Activated naive CD8-positive, alpha-beta T cell (primary cell): ENCODE results near the gene NLRP1.

Experiments
- H3K27ac Mint-ChIP-seq: one replicate; pipeline ENCODE4 v1.8.0; 2021; ENCODE audit warnings: mixed read lengths
- H3K27me3 Mint-ChIP-seq: one replicate; pipeline ENCODE4 v1.8.0; 2021; ENCODE audit warnings: mixed read lengths
- H3K36me3 Mint-ChIP-seq: one replicate; pipeline ENCODE4 v1.8.0; 2021; ENCODE audit warnings: mixed read lengths
- H3K4me1 Mint-ChIP-seq: one replicate; pipeline ENCODE4 v1.8.0; 2021; ENCODE audit warnings: low read depth, mixed read lengths
- H3K4me3 Mint-ChIP-seq: one replicate; pipeline ENCODE4 v1.8.0; 2021; ENCODE audit warnings: mild to moderate bottlenecking, mixed read lengths
- H3K9me3 Mint-ChIP-seq: one replicate; pipeline ENCODE4 v1.8.0; 2021; ENCODE audit warnings: low read depth, mixed read lengths

NLRP1 gene

DNA sequence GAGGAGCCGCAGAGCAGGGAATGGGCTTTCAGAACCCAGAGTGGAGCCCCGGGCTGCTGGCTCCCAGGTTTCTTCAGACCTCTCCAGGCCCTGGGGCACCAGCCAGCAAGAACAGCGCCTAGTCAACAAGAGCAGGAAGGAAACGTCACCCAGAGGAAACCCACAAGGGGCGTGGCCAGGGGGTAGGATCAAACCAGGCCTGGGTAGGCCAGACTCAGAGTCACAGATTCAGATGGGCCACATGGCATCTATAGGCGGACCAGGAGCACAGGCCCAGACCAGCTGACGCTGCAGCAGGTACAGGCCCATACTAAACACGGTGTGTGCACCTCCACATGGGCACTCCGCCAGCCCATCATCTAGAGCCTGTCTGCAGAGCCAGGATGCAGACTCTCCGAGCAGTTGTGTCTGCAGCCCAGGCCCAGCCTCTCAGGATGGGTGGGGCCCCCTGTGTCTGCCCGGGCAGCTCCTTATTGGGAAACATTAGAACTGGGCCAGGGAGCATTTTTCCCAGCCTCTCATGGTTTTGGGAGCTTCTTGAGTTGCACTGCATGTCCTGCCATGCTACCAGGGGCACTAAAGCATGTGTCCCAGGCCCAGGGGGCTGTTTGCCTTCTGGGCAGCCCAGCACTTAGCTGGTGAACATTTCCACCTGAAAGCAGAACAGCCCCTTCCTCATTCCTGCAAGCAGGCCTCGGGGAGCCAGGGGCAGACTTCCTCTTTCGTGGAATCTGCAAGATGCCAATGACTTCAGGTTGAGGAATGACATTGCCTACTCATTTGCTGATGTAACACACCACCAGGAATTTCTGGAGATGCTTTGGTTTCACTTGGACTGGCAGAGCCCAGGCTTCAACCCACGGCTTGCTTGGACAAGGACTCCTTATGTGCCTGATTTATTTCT lies at the start of gene NLRP1:
TSS of gene NLRP1 (minus strand) at position 127 of the 904 bp plus-strand sequence. CDS start 552 bp downstream, outside the sequence.
- Mint-ChIP-seq H3K4me1 (peaks cover 69% of the 10 kb centered on the region), H3K36me3 (peaks cover 6% of the 10 kb centered on the region), H3K9me3 (no peaks in the 10 kb centered on the region), H3K27me3 (no peaks in the 10 kb centered on the region), H3K27ac (peak within 1 kb of the TSS; percentile 90), H3K4me3 (peak within 1 kb of the TSS; percentile 92)

DNA sequence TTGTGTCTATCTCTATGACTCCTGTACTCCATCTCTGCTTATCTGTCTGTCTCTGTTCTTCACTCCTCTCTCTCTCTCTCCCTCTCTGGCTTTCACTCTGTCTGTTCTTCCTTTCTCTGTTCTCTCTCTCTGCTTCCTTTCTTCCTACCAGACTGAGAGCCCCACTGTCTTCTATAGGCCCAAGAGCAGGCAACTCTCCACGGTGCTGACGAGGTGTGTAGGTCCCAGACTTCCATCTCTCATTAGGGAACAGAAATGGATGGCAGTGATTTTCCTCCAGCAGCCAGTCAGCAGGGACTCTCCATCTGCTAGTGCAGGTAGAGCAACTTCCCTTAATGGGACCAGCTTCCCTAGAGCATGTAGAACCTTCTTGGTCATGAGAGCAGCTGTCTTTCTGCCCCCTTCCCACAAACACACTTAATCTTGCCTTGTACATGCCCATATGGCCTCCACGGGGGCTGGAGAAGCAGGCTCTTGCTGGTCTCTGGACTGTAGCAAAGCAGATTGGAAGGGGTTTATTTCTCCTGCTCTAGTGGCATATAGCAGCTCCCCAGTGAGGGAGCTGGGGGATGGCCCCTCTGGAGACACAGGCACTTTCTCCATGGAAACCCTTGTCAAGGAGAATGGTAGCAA lies 47.8 kb upstream of the NLRP1 start:
- Mint-ChIP-seq H3K27me3 (peaks cover 7% of the 10 kb centered on the region), H3K4me1 (no peaks in the 10 kb centered on the region), H3K4me3 (no peak overlapping the region), H3K9me3 (no peaks in the 10 kb centered on the region), H3K27ac (no peak overlapping the region), H3K36me3 (no peaks in the 10 kb centered on the region)

DNA sequence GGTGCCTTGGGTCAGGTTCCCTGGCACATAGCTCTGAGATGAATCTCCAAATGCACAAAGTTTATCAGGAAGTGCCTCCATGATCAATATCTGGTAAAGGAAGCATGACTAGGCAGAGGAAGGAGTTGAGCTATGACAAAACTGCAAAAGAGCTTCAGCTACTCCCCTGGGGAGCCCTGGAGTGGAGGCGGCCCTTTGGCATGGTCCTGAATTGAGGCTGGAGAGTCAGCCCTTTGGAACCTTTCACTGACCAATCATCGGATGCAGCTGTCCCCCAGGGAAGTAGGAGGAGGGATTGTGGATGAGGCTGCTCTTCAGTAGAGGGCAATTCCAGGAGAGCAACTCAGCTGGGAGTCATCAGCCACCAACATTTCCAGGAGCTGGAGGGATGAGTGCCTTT lies 46.1 kb upstream of the NLRP1 start:
- Mint-ChIP-seq H3K27ac (no peak overlapping the region), H3K4me1 (no peaks in the 10 kb centered on the region)

DNA sequence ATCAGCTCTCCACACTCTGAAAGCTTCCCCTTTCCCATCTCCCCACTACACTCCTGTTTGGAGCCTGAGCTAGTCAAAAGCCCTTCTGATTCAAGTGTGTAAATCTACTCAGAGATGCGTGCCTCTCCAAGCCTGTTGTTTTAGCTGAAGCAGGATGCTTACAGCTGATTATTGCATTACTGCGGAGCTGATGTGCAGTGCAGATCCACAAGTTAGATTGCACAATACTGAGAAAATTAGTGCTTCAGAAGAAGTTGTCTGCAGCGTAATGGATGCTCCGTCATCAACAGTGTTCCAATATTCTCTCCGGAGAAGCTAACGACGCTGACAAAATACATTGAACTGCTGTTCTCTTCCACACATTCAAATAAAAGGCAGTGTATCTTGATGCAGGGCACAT lies 44.8 kb upstream of the NLRP1 start:
- H3K36me3 Mint-ChIP-seq = no peaks in the 10 kb centered on the region
- H3K4me3 Mint-ChIP-seq = no peak overlapping the region
- no peaks in the 10 kb centered on the region for H3K4me1 Mint-ChIP-seq
- no peak overlapping the region for H3K27ac Mint-ChIP-seq
- H3K27me3 Mint-ChIP-seq = peaks cover 7% of the 10 kb centered on the region
- H3K9me3 Mint-ChIP-seq = no peaks in the 10 kb centered on the region

More for the DNA sequence above, 46.1 kb upstream of the NLRP1 start:
- peaks cover 7% of the 10 kb centered on the region for H3K27me3 Mint-ChIP-seq
- no peak overlapping the region for H3K4me3 Mint-ChIP-seq
- no peaks in the 10 kb centered on the region for H3K36me3 Mint-ChIP-seq
- no peaks in the 10 kb centered on the region for H3K9me3 Mint-ChIP-seq

DNA sequence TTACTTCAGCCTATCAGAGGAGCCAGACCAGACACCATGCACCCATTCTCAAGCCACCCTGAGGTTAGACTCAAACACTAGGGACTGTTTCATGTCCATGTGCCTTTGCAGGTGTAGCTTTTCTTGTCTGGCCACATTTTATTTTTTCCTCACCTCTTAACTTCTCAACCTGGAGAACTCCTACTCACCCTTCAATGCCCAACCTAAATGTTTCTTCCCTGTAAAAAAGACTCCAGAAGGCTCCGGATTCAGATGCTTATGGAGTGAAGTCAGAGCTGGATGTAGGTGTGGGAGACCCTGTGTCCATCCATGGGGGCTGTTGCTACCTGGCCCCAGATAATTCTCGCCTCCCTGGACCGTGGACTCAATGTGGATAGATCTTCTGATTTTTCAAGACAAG lies 44.0 kb upstream of the NLRP1 start:
- H3K27me3 Mint-ChIP-seq = peaks cover 7% of the 10 kb centered on the region
- H3K36me3 Mint-ChIP-seq = no peaks in the 10 kb centered on the region
- H3K9me3 Mint-ChIP-seq = no peaks in the 10 kb centered on the region
- H3K4me3 Mint-ChIP-seq = no peak overlapping the region
- H3K4me1 Mint-ChIP-seq = no peaks in the 10 kb centered on the region
- no peak overlapping the region for H3K27ac Mint-ChIP-seq

DNA sequence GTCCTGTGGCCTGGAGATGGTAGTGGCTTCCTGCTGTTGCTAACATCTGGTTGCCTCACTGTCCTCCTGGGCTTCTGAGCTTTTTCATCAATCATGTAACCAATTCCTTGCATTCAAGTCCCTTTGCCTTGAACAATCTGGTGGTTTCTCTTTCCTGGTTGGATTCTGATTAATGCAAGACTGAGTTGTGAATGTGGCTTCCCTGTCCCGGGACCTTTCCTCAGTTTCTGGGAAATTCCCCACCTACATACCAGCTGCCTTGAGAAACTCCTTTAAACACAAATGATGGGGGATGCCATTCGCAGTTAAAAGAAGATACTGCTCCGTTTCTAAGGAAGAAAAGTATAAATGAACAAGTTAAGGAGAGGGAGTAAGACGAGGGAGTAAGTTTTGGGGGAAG lies 39.9 kb upstream of the NLRP1 start:
- Mint-ChIP-seq H3K9me3 (no peaks in the 10 kb centered on the region), H3K27me3 (peaks cover 6% of the 10 kb centered on the region), H3K27ac (no peak overlapping the region), H3K36me3 (no peaks in the 10 kb centered on the region), H3K4me3 (no peak overlapping the region), H3K4me1 (no peaks in the 10 kb centered on the region)

DNA sequence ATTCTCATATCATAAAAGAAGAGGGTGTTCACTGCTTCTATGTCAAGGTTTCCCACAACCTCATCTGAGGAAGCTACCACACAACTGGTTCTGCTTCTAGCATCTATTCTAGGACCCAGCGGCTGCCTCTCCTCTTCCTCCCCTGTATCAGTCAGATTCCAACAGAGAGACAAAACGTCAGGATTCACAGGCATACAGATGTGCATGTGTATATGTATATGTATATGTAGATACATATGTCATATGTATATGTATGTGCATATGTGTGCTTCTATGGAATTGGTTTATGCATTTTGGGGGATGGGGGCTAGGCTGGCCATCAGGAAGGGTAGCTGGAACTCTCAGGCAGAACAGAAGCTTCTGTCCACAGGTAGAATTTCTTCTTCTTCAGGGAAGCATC lies 37.4 kb upstream of the NLRP1 start:
- Mint-ChIP-seq H3K27me3 (peaks cover 7% of the 10 kb centered on the region), H3K27ac (no peak overlapping the region), H3K9me3 (no peaks in the 10 kb centered on the region), H3K4me1 (no peaks in the 10 kb centered on the region), H3K36me3 (no peaks in the 10 kb centered on the region), H3K4me3 (no peak overlapping the region)

DNA sequence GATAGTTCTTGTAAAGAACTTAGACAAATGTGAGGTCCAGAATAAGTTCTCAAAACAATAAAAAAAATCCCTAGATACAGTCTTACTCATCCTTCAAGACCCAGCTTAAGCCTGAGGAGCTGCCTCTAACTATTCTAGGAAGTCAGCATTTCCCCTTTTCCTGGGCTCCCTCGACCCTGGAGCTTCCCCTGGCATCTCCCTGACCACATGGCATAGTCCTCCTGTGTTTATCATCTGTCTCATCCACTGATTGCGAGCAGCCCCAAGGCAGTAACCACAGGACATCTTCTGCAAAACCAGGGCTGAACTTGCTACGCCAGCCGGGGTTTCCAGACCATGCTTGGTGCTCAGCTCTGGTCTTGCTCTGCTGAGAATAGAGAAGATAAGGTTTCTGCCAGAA lies 36.7 kb upstream of the NLRP1 start:
- no peak overlapping the region for H3K4me3 Mint-ChIP-seq
- no peaks in the 10 kb centered on the region for H3K4me1 Mint-ChIP-seq
- H3K27me3 Mint-ChIP-seq = peaks cover 7% of the 10 kb centered on the region
- no peaks in the 10 kb centered on the region for H3K9me3 Mint-ChIP-seq
- H3K27ac Mint-ChIP-seq = no peak overlapping the region
- no peaks in the 10 kb centered on the region for H3K36me3 Mint-ChIP-seq

DNA sequence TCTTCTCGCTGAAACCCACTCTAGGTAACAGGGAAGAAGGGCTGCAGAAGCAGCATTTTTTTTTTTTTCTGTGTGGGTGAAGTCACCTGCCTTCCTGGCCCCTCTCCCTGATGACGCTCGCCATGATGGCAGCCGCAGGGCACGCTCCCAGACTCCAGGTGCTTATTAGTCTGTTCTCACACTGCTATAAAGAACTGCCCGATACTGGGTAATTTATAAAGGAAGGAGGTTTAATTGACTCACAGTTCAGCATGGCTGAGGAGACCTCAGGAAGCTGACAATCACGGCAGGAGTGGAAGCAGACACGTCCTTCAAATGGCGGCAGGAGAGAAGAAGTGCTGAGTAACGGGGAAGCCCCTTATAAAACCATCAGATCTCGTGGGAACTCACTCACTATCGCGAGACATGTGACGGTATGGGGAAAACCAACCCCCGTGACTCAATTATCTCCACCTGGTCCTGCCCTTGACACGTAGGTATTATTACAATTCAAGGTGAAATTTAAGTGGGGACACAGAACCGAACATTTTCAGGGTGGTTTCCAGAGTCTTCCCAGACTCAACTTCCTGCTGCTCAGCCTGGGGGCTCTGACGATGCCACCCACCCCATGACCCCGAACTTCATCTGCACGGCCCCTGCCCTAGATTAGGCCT lies 34.9 kb upstream of the NLRP1 start:
- H3K36me3 Mint-ChIP-seq = no peaks in the 10 kb centered on the region
- H3K9me3 Mint-ChIP-seq = no peaks in the 10 kb centered on the region
- no peak overlapping the region for H3K4me3 Mint-ChIP-seq
- H3K27ac Mint-ChIP-seq = no peak overlapping the region
- H3K27me3 Mint-ChIP-seq = peaks cover 7% of the 10 kb centered on the region
- no peaks in the 10 kb centered on the region for H3K4me1 Mint-ChIP-seq

DNA sequence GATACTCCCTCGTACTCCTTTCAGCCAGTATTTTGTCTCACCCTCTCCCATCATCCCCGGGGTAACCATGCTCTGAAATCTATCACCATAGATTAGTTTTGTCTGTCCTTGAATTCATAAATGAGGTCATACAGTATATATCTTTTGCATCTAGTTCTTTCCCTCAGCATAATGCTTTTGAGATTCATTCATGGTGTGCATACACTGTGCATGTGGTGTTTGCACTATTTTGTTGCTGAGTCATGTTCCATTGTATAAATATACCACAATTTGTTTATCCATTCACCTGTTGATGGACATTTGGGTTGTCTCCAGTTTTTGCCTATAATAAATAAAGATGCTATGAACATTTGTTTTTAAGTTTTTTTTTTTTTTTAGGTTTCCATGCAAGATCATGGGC lies 34.2 kb upstream of the NLRP1 start:
- Mint-ChIP-seq H3K4me3 (no peak overlapping the region), H3K9me3 (no peaks in the 10 kb centered on the region), H3K27ac (no peak overlapping the region), H3K4me1 (no peaks in the 10 kb centered on the region), H3K27me3 (peaks cover 7% of the 10 kb centered on the region), H3K36me3 (no peaks in the 10 kb centered on the region)

DNA sequence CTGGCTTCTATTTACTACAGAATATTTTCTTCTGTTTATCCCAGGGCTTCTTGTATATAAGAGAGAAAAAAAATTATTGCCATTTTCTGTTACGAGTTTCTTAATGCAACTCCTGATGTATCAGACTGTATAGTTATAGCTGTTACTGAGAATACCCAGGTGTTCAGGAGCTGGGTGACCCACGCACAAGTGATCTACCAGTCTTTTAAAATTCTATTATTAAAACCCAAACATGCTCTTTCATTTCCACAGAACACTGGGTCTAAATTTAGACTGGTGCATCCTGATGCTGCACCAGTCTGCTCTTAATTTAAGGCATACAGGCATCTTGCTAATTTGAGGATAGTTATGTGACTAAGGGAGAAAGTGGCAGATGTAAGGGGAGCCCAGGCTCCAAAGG lies 31.2 kb upstream of the NLRP1 start:
- no peaks in the 10 kb centered on the region for H3K9me3 Mint-ChIP-seq
- H3K4me3 Mint-ChIP-seq = no peak overlapping the region
- H3K27ac Mint-ChIP-seq = no peak overlapping the region
- peaks cover 2% of the 10 kb centered on the region for H3K4me1 Mint-ChIP-seq
- H3K36me3 Mint-ChIP-seq = no peaks in the 10 kb centered on the region
- peaks cover 11% of the 10 kb centered on the region for H3K27me3 Mint-ChIP-seq

DNA sequence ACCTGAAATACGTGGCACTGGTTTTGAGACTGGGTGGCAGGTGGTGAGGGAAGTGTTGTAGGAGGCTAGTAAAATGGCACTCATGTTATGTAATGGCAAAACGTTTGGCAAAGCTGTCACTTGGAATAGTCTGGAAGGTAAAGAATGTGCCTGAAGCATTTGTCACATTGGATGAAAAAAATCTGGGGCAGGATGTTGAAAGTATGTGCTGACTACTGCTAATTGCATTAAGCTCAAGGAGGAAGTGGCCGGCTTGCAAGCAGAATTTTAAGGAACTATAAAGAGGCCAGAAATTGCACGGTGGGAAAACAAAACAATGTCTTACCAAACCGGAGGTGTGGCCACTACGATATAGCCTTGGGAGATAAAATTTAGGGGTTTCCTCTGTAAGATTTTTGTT lies 26.6 kb upstream of the NLRP1 start:
- H3K27ac Mint-ChIP-seq = no peak overlapping the region

DNA sequence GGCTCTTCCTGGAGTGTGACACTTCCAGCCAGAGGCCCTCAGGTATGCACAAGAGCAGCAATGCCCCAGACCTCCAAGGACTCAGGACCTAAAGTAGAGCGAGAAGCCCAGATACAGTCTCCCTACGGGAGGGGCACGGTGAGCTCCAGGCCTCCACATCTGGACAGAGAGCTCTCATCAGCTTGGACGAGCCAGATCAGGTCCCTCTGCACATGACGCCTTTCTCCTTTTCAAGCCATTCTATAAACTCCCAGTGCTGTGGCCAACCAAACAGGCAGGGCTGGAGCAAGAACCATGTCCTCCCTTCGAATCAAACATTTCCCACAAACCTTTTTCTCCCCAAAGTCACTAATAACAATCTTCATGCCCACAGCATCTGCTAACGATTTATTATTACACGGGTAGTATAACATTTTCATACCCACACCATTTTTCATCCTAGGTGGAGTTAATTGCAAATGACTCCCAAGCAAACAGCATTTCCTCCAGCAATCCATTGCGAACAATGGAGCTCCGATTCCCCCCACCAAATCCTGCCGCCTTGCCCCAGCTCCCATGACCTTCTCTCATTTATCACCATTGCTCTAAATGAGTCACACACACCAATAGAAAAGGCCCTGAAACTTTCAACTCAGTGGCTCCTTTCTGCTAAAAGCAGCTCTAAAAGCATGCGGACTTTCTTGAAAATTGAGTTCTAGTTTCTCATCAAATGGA lies 24.2 kb upstream of the NLRP1 start:
- no peaks in the 10 kb centered on the region for H3K9me3 Mint-ChIP-seq
- peaks cover 14% of the 10 kb centered on the region for H3K27me3 Mint-ChIP-seq
- no peaks in the 10 kb centered on the region for H3K36me3 Mint-ChIP-seq
- H3K4me3 Mint-ChIP-seq = no peak overlapping the region
- peaks cover 2% of the 10 kb centered on the region for H3K4me1 Mint-ChIP-seq
- H3K27ac Mint-ChIP-seq = no peak overlapping the region

More for the DNA sequence above, 26.6 kb upstream of the NLRP1 start:
- H3K4me3 Mint-ChIP-seq = no peak overlapping the region
- no peaks in the 10 kb centered on the region for H3K36me3 Mint-ChIP-seq
- H3K27me3 Mint-ChIP-seq = peaks cover 14% of the 10 kb centered on the region
- no peaks in the 10 kb centered on the region for H3K9me3 Mint-ChIP-seq
- peaks cover 2% of the 10 kb centered on the region for H3K4me1 Mint-ChIP-seq

DNA sequence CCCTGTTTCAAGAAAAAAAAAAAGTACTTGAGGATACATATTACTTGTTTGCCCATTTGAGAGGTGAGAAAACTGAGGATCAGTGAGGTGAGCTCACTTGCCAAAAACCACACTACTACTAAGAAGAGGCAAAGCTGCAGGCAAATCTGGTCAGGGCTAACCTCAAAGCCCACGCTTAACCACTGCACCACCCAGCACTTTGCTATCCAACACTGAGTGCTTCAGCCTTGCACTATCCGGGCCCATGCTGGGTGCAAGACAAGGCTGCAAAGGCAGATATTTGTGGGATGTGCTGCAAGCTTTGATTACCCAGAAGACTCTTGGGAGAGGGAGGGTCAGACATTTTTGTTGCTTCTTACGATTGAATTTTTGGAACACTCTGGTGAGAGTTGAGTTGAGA lies 23.6 kb upstream of the NLRP1 start:
- no peak overlapping the region for H3K27ac Mint-ChIP-seq
- no peaks in the 10 kb centered on the region for H3K9me3 Mint-ChIP-seq
- H3K4me3 Mint-ChIP-seq = no peak overlapping the region
- no peaks in the 10 kb centered on the region for H3K36me3 Mint-ChIP-seq
- peaks cover 2% of the 10 kb centered on the region for H3K4me1 Mint-ChIP-seq
- H3K27me3 Mint-ChIP-seq = peaks cover 14% of the 10 kb centered on the region

DNA sequence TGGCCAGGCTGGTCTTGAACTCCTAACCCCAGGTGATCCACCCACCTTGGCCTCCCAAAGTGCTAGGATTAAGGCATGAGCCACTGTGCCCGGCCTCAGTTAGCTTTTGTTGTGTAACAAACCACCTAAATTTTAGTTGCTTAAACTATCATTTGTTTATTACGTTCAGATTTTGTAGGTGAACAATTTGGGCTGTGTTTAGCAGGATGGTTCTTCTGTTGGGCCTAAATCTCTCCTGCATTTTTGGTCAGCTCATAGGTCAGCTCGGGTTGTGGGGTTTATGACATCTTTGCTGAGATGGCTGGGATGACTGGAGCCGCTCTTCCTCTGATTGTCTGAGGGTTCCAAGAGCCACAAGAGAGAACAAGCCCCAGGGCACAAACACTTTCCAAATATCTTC lies 21.1 kb upstream of the NLRP1 start:
- H3K4me3 Mint-ChIP-seq = no peak overlapping the region
- H3K27me3 Mint-ChIP-seq = peaks cover 21% of the 10 kb centered on the region
- H3K27ac Mint-ChIP-seq = no peak overlapping the region
- H3K36me3 Mint-ChIP-seq = no peaks in the 10 kb centered on the region
- no peaks in the 10 kb centered on the region for H3K4me1 Mint-ChIP-seq
- H3K9me3 Mint-ChIP-seq = no peaks in the 10 kb centered on the region
